DMS79 (cell line): Measurements from ENCODE around the gene MPIG6B.
"Not testable (repeated sequence)": the region's sequence is repeated elsewhere in the genome, so short reads cannot be mapped to it uniquely, and the experiment has no call there.

Experiments used
- DNase-seq: peaks from one replicate; lab custom pipeline; 2025; lab: John Stamatoyannopoulos, UW

Gene MPIG6B

DNA sequence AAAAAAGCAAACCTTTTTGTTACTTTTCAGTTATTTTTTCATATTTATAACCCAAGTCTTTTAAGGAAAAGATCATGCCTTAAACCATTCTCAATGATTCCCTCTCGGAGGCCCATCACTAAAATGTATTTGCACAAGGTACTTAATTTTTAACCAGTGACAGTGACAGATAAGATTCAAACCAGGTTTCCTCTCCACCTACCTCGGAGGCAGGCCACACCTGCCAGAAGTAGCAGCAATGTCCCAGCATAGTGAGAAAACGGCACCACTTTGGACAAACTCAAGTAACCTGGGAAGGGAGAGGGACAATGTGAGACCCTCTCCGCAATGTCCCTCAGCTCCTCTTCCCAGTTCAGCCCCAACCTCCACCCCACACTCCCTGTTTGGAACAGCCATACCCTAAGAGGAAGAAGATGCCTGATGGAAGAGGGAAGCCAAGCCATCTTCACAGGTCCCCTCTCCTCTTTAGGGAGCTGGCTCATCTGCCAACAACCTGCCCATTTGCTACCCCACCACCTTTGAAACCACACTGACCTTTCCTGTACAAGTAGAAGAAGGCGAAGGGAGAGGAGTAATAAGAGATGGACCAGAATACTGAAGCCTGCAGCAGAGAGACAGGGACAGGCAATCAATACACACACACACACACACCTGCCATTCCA is 22.3 kb upstream of the MPIG6B start:
- no peak for DNase-seq

DNA sequence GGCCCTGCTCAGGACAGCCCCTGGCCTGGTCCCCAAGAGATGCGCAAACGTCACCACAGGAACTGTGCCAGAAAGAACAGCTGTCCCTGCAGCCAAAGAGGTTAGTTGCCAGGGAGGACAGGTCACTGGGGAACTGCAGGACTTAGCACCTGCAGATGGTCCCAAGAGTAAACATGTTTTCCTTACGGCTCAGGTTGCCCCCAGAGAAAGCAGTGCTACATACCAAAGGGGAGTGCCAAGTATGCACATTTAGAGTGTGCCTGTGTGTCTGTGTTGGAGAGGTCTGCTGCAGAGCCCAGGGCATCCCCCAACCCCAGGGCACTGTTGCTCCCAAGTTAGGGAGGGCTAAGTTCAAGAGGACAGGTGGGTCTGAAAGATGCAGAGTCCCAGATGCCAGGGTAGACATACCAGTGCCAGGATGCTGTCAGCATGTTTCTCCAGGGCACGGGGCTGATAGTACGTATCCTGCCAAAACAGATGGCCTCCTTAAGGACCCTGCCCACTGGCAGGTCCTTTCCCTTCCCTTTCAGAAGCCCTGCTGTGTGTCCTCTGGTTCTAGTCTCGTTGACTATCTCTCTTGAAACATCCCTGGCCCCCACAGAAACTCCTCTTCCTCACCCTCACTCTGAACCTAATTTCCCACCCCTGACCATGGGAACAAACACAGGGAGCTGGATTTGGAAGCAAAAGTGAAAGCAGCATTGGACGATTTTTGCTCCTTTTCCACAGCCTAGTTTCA is 21.3 kb upstream of the MPIG6B start:
- DNase-seq = peak; percentile 65

DNA sequence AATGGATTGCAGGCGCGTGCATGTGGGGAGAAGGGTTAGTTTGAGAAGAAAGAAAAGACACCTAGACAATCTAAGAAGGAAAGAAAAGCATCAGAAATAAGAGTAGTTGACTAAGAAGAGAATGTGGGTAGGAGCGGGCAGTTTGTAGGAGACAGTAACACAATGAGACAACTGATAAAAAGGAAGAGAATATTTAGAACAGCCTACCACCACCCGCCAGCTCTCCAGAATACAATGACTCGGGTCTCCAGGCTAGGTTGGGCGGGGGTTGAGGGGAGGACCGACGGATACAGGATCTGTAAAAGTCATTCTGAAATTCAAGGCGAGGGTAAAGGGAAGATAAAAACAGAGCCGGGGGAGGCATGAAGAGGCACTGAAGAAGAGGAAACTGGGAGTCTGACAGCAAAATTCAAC is 20.8 kb upstream of the MPIG6B start:
- DNase-seq = no peak

- DNase-seq = peak; percentile 94
Observed at GRCh38 chr6:31702819-31703716, 20.1 kb upstream of the MPIG6B start, which contains the start of gene ABHD16A. ABHD16A (minus strand) TSS chr6:31703324; CDS start chr6:31703281, 43 bp downstream.

DNA sequence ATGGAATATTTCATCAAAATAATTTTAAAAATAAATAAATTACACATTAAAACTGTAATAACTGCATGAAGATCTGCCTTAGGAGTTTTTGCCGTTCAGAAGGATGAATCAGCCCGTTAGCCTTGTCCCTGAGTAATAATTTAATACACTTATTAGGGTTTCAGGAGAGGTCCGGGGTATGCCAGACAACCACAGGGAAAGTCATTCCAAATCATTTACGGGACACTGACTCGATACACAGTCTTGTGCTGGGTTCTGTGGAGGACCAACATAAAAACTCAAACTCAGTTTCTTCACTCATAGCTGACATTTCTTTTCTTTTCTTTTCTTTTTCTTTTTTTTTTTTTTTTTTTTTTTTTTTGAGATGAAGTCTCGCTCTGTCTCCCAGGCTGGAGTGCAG is 17.2 kb upstream of the MPIG6B start:
- no peak for DNase-seq

DNA sequence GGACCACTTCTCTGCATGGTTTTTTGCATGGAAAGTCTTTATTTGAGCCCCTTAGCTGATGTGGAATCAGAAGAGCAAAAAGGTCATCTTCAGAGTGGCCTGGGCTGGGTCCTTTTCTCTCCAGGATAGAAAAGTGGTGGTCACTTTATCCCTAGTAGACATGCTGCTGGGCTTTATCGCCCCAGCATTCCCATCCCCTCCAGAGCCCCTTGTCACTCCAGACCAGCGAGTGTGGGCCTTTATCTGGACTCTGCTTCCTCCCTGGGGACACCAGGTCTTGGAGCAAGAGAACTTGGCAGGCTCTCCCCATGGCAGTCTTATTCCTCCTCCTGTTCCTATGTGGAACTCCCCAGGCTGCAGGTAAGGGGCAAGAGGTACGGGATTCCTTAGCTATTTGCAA is 16.6 kb upstream of the MPIG6B start, which contains the start of gene LY6G6F:
Gene LY6G6F (plus strand): TSS at position 268 of the 400 bp plus-strand sequence. CDS start 41 bp downstream, at position 309.
- no peak for DNase-seq

DNA sequence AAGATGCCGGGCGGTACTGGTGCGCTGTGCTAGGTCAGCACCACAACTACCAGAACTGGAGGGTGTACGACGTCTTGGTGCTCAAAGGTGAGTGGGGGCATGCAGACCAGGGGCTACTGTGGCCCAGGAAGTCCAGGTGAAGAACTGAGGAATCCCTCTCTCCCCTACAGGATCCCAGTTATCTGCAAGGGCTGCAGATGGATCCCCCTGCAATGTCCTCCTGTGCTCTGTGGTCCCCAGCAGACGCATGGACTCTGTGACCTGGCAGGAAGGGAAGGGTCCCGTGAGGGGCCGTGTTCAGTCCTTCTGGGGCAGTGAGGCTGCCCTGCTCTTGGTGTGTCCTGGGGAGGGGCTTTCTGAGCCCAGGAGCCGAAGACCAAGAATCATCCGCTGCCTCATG is 15.5 kb upstream of the MPIG6B start:
- no peak for DNase-seq

- no peak for DNase-seq
Observed at GRCh38 chr6:31708224-31708623, 14.9 kb upstream of the MPIG6B start.

- not testable (repeated sequence) for DNase-seq
Observed at GRCh38 chr6:31709157-31709556, 14.0 kb upstream of the MPIG6B start.

- no peak for DNase-seq
Observed at GRCh38 chr6:31710523-31711219, 12.5 kb upstream of the MPIG6B start.

DNA sequence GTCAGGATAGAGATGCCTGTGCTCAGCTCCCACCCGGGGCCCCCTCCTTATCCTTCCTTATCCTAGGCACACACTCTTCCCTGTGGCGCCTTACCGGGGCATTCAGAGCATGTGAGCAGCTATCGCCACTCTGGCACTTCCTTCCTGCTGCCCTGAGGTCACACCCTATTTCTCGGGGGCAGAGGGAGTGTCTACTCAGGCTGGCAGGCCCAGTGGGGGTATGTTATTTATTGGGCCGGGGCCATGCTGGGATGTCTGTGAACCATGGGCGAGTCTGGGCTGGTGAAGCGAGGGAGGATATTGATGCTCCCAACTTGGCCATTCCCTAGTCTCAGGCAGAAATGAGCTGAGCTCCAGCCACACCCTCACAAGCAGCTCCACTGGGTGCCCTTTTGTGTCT is 11.9 kb upstream of the MPIG6B start:
- DNase-seq = no peak

DNA sequence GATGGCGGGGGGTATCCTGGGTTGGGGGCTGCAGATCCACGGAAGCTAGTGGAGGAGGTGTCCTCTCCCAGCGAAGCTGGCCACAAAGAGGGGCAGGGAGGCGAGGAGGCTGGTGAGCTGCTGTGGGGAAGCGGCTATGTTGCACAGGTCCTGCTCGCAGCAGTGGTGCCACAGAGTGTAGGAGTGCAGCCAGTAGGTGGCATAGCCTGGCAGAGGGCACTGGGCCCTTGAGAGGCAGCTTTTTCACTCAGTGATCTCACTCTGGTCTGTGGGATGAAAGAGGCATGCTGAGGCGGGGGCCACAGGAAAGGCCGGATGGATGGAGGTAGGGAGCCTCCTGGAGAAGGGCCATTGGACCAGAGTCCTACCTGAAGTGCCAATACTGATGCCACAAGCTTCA is 10.9 kb upstream of the MPIG6B start:
- DNase-seq = no peak

DNA sequence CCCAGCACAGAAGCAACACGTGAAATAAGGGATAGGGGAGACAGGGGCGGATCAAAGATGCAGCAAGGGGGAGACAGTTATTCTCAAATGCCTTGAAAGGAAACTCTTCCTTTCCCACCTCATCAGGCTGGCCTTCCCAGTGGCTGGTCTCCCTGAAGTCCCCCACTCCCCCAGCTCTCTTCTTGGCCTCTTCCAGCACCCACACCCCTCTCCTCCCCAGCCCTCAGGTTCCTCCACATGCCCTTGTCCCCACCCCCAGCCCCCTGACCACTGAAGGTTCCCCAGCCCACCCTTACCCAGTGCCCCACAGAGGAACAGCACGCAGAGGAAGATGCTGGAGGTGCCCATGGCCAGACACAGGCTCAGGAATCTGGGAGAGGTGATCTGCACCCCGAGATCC is 9.7 kb upstream of the MPIG6B start:
- DNase-seq = no peak

DNA sequence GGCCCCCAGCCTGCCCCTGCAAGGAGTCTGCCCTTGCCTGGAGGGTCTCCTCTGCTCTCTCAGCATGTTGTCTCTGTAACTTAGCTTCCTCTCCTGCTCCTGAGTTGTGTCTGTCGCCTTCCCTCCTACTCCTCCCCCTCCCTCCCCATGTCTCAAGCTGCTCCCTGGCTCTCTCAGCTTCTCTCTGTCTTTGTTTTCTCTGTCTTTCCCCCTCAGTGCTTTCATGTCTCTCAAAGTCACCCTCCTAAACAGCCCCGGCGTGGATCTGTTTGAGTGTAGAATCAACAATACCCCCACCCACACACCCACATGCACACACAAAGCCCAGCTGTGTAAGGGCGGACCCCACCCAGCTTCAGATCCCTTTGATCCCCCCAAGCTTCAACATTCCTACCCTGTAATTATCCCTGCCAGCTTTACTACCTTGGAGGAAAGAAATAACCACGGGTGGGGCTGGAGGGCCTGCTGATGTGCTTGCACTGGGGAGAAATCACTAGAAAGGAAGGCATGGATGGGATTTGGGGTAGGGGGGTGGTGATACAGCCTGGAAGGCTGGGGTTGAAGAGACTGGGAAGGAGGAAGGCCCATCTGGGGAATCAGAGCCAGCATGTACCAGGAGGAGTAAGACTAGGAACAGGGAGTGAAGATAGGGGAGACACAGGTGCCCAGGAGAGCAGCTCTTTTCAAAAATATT is 9.0 kb upstream of the MPIG6B start:
- no peak for DNase-seq

DNA sequence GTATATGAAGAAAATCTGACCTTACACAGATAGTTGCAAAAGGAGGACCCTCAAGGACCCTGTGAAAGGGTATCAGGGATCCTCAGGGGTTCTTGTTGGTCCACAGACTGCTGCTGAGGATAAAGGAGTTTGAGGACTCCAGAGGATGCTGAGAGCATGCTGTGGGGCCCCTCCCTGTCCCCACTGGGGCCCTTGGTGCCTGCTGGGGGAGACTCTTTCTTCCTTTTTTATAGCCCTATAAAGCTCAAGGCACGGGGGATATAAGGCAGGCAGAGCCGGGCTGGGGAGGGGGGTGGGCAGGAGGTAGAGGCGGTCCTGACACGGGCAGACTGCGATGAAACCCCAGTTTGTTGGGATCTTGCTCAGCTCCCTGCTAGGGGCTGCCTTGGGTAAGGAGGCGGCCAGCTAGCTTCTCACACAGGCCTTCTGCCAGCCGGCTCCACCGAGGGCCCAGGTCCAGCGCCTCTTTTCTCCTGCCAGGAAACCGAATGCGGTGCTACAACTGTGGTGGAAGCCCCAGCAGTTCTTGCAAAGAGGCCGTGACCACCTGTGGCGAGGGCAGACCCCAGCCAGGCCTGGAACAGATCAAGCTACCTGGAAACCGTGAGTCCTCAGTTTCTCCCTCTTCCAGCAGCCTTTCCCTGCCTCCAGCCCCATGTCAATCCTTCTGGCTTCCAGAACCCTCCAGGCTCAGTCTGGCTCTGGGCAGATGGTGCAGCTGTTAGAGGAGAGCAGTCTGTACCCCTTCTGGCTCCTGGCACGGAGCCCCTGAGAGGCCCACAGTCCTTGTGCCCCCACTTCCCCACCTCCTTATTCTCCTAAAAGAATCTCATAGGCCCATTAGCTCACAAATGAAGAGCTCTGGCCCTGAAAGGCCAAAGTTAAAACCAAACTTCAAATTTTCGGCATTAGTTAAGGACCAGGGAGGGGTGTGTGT is 7.9 kb upstream of the MPIG6B start, which contains the start of gene LY6G6D:
Gene LY6G6D (plus strand): TSS at position 327 of the 937 bp plus-strand sequence. CDS start 8 bp downstream, at position 335.
- no peak for DNase-seq

GRCh38 chr6:31717499-31718222 is 5.5 kb upstream of the MPIG6B start:
- peak; percentile 30 for DNase-seq

DNA sequence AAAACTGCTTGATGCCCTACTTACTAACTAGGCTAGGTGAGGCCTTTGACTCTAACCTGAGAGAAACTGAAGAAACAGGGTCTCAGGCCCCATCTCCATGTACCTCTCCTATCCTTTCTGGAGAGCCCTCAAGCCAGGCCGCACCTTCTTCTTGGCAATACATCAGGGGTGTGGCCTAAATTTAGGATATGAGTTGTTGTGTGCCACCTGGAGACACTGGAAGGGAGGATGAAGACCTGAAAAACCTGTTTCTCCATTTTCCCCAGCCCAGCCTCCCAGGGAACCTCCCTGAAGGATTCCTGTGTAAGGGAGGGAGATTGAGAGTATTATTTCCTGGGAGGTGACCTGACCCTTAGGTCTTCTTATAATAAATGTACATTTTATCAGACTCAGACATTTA is 4.9 kb upstream of the MPIG6B start:
- DNase-seq = peak; percentile 90

GRCh38 chr6:31719001-31719400 is 4.2 kb upstream of the MPIG6B start:
- DNase-seq = no peak

- DNase-seq = no peak
Observed at GRCh38 chr6:31720196-31720770, 2.9 kb upstream of the MPIG6B start.
